ENCODE data around the gene HOXB13. TPM values are rescaled to one million over a fixed set of nuclear protein-coding genes. Genes with fewer than 3 reads are reported as not detected.

The HOXB13 gene
- total and polyA plus RNA-seq, 2 of the 13 experiments (the other 11 are each of a cell fraction or from before 2014, with no cell fraction given), result not detected

DNA sequence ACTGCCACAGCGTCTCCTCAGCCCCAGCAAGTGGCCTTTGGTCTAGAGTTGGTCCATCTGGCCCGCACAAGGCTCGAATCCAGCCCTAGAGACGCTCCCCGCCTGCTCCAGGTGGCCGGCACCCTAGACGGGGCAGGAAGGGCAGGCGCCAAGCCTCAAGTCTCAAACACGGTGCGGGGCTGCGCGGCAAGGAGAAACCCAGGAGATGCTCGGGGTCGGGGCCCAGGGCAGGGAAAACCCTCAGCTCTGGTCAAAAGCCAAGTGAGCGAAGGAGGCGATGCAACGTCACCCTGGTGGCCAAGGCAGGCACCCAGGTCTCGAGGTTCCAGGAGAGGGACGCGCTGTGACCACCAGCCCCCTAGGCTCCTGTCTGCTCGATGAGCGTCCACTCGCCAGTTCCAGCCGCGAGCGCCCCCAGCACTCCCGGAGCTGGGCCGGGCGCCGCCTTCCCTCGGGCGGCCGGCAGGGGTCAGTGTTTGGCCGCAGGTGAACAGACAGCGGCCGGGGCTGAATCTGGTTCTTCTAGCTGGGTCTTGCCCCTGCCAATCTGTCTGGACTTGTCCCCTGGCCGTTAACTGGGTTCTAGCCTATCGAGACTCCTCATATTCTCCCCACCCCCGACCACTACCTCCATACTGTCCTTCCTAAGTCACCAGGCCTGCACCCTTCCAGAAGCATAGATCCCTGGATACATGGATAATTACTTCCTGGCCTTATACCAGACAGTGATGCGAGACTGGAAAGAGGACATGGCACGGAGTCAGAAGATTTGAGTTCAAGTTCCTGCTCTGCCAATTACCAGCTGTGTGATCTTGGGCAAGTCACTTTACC lies 50.2 kb downstream of the HOXB13 start (continued):
- TF ChIP-seq NFKB2 (CRISPR knock-in tag; IDR thresholded peaks at IDR 0.05; ENCODE audit: borderline replicate concordance) (0 out of 2 replicates have a peak, but pooled peaks have one; percentile 41), MIER3 (CRISPR knock-in tag; IDR thresholded peaks at IDR 0.05; ENCODE audit: borderline replicate concordance) (no peak), RFX3 (CRISPR knock-in tag; IDR thresholded peaks at IDR 0.05) (no peak), FOXC1 (CRISPR knock-in tag; IDR thresholded peaks at IDR 0.05; ENCODE audit: borderline replicate concordance) (no peak), MEF2D (CRISPR knock-in tag; IDR thresholded peaks at IDR 0.05) (no peak), ZNF282 (IDR thresholded peaks at IDR 0.05; ENCODE audit: partially characterized antibody) (no peak), ZNF468 (CRISPR knock-in tag; IDR thresholded peaks at IDR 0.05) (no peak), ZNF768 (CRISPR knock-in tag; IDR thresholded peaks at IDR 0.05) (peak; percentile 75; the same call in 1 of the 2 replicates), HIVEP1 (CRISPR knock-in tag; IDR thresholded peaks at IDR 0.05) (no peak), JUNB (CRISPR knock-in tag; IDR thresholded peaks at IDR 0.05; ENCODE audit: borderline replicate concordance) (no peak), ARNTL (CRISPR knock-in tag; IDR thresholded peaks at IDR 0.05) (no peak), MAZ (IDR thresholded peaks at IDR 0.05; ENCODE audit: borderline replicate concordance, low read depth, low read length) (0 out of 2 replicates have a peak, but pooled peaks have one; percentile 56), MAZ (CRISPR knock-in tag; IDR thresholded peaks at IDR 0.05; ENCODE audit: low read depth) (no peak), ZSCAN25 (CRISPR knock-in tag; IDR thresholded peaks at IDR 0.05) (no peak), KLF11 (CRISPR knock-in tag; IDR thresholded peaks at IDR 0.05) (no peak), ZMAT3 (CRISPR knock-in tag; conservative IDR thresholded peaks at IDR 0.05) (no peak), SSRP1 (CRISPR knock-in tag; IDR thresholded peaks at IDR 0.05) (no peak)
- TF ChIP-seq, protein P1, sequence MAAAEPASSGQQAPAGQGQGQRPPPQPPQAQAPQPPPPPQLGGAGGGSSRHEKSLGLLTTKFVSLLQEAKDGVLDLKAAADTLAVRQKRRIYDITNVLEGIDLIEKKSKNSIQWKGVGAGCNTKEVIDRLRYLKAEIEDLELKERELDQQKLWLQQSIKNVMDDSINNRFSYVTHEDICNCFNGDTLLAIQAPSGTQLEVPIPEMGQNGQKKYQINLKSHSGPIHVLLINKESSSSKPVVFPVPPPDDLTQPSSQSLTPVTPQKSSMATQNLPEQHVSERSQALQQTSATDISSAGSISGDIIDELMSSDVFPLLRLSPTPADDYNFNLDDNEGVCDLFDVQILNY (CRISPR knock-in tag; conservative IDR thresholded peaks at IDR 0.05), result no peak
- TF ChIP-seq, protein P2, sequence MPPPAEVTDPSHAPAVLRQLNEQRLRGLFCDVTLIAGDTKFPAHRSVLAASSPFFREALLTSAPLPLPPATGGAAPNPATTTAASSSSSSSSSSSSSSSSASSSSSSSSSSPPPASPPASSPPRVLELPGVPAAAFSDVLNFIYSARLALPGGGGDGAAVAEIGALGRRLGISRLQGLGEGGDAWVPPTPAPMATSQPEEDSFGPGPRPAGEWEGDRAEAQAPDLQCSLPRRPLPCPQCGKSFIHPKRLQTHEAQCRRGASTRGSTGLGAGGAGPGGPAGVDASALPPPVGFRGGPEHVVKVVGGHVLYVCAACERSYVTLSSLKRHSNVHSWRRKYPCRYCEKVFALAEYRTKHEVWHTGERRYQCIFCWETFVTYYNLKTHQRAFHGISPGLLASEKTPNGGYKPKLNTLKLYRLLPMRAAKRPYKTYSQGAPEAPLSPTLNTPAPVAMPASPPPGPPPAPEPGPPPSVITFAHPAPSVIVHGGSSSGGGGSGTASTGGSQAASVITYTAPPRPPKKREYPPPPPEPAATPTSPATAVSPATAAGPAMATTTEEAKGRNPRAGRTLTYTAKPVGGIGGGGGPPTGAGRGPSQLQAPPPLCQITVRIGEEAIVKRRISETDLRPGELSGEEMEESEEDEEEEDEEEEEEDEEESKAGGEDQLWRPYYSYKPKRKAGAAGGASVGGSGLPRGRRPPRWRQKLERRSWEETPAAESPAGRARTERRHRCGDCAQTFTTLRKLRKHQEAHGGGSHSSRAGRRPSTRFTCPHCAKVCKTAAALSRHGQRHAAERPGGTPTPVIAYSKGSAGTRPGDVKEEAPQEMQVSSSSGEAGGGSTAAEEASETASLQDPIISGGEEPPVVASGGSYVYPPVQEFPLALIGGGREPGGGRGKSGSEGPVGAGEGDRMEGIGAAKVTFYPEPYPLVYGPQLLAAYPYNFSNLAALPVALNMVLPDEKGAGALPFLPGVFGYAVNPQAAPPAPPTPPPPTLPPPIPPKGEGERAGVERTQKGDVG (CRISPR knock-in tag; IDR thresholded peaks at IDR 0.05; ENCODE audit: borderline replicate concordance), result 0 out of 2 replicates have a peak, but pooled peaks have one; percentile 25
- TF ChIP-seq, protein P3, sequence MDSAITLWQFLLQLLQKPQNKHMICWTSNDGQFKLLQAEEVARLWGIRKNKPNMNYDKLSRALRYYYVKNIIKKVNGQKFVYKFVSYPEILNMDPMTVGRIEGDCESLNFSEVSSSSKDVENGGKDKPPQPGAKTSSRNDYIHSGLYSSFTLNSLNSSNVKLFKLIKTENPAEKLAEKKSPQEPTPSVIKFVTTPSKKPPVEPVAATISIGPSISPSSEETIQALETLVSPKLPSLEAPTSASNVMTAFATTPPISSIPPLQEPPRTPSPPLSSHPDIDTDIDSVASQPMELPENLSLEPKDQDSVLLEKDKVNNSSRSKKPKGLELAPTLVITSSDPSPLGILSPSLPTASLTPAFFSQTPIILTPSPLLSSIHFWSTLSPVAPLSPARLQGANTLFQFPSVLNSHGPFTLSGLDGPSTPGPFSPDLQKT (CRISPR knock-in tag; IDR thresholded peaks at IDR 0.05; ENCODE audit: borderline replicate concordance), result no peak
- TF ChIP-seq, protein P4, sequence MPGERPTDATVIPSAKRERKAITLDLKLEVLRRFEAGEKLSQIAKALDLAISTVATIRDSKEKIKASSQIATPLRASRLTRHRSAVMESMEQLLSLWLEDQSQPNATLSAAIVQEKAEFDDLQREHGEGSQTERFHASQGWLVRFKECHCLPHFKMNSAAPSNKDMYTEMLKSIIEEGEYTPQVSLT (CRISPR knock-in tag; IDR thresholded peaks at IDR 0.05; ENCODE audit: borderline replicate concordance, low read depth), result no peak
- TF ChIP-seq, protein P5, sequence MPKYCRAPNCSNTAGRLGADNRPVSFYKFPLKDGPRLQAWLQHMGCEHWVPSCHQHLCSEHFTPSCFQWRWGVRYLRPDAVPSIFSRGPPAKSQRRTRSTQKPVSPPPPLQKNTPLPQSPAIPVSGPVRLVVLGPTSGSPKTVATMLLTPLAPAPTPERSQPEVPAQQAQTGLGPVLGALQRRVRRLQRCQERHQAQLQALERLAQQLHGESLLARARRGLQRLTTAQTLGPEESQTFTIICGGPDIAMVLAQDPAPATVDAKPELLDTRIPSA (CRISPR knock-in tag; IDR thresholded peaks at IDR 0.05; ENCODE audit: borderline replicate concordance), result no peak

Measured in HepG2 (cell line).